GM12878 (cell line): ENCODE measurements around the gene EGFR. TPM values are rescaled to one million over a fixed set of nuclear protein-coding genes. Genes with fewer than 3 reads are reported as not detected.

Source experiments
- ATAC-seq: fragments of 200-7000 bp; cut with Tn5 transposase; 3 replicates; pipeline ENCODE4 v1.9.1; 2020; ENCODE audit warnings: mild to moderate bottlenecking, moderate library complexity
- BruUV-seq: library from RNA; stranded (reverse); fragments of 400-500 nt; replicated peaks from 2 replicates; lab custom pipeline; 2021; lab: Mats Ljungman, UMichigan
- CTCF ChIA-PET: fragments of 300-600 bp; sonication (Branson Sonifier 250); formaldehyde crosslinking; extraction: SDS; loops from one replicate; lab custom pipeline; 2021; ENCODE audit warnings: inconsistent platforms; lab: Yijun Ruan, JAX
- POLR2A ChIA-PET: fragments of 350-600 bp; formaldehyde crosslinking; extraction: SDS; loops from one replicate; lab custom pipeline; 2021; ENCODE audit warnings: inconsistent platforms; lab: Charles Lee
- RAD21 ChIA-PET: fragments of 300-600 bp; sonication (Branson Sonifier 250); formaldehyde crosslinking; loops from one replicate; lab custom pipeline; 2023; ENCODE audit warnings: antibody characterized with exemption; ENCODE audit not compliant: unreplicated experiment; lab: Charles Lee
- SMC1A ChIA-PET: fragments of 300-600 bp; sonication (Branson Sonifier 250); formaldehyde crosslinking; loops from one replicate; lab custom pipeline; 2023; ENCODE audit not compliant: unreplicated experiment, uncharacterized antibody; lab: Charles Lee
- DNase-seq: peaks from one replicate; pipeline ENCODE4 v3.0.0-alpha.2; 2011; ENCODE audit warnings: low read depth, low spot score
- FAIRE-seq: peaks from 3 replicates; lab custom pipeline; 2011; peaks lifted over from hg19 to GRCh38; lab: Jason Lieb, UNC
- H2AFZ ChIP-seq: 2 replicates; pipeline ENCODE4 v1.6.0; 2011; ENCODE audit warnings: low read depth, low read length, control low read depth; ENCODE audit not compliant: control insufficient read depth
- H3K27ac ChIP-seq: 2 replicates; pipeline ENCODE4 v1.5.1; 2011; ENCODE audit warnings: control low read depth; ENCODE audit not compliant: control insufficient read depth, insufficient read depth
- H3K27me3 ChIP-seq, 2 experiments: replicated peaks in 1 of 2; 2 replicates each; pipeline versions ENCODE4 v1.6.0 to v1.6.1; 2011; ENCODE audit warnings: low read length in 1 of 2; ENCODE audit not compliant: control insufficient read depth in 2 of 2, insufficient read depth in 2 of 2
- H3K36me3 ChIP-seq, 2 experiments: 2 replicates each; pipeline ENCODE4 v1.5.1; 2011; ENCODE audit warnings: low read length in 1 of 2; ENCODE audit not compliant: control insufficient read depth in 2 of 2, insufficient read depth in 2 of 2
- H3K4me1 ChIP-seq: 2 replicates; pipeline ENCODE4 v1.6.1; 2011; ENCODE audit warnings: mild to moderate bottlenecking, low read length, moderate library complexity, mixed read lengths; ENCODE audit not compliant: control insufficient read depth, insufficient read depth
- H3K4me2 ChIP-seq: 2 replicates; pipeline ENCODE4 v1.6.0; 2011; ENCODE audit warnings: control low read depth; ENCODE audit not compliant: control insufficient read depth, insufficient read depth
- H3K4me3 ChIP-seq: fragments of 200-600 bp; sonication (generic); 2 replicates; pipeline ENCODE4 v1.5.1; 2016
- H3K79me2 ChIP-seq: 2 replicates; pipeline ENCODE4 v1.6.0; 2011; ENCODE audit warnings: low read length; ENCODE audit not compliant: control insufficient read depth, insufficient read depth
- H3K9ac ChIP-seq: 2 replicates; pipeline ENCODE4 v1.8.0; 2011; ENCODE audit warnings: low read length, control low read depth, mixed read lengths; ENCODE audit not compliant: control insufficient read depth, insufficient read depth
- H3K9me3 ChIP-seq: replicated peaks from 3 replicates; pipeline ENCODE4 v1.5.1; 2011; ENCODE audit warnings: mild to moderate bottlenecking, low read length; ENCODE audit not compliant: control insufficient read depth, insufficient read depth
- H4K20me1 ChIP-seq: 2 replicates; pipeline ENCODE4 v1.6.0; 2011; ENCODE audit not compliant: control insufficient read depth, insufficient read depth
- CUX1 ChIP-seq: IDR thresholded peaks from 2 replicates; pipeline ENCODE4 v1.6.1; 2012; ENCODE audit warnings: improper control_type of control experiment, low read depth, low read length; ENCODE audit not compliant: insufficient replicate concordance
- JUNB ChIP-seq: IDR thresholded peaks from 2 replicates; pipeline ENCODE4 v1.6.1; 2016; ENCODE audit warnings: antibody characterized with exemption, mild to moderate bottlenecking
- MLLT1 ChIP-seq: fragments of 450-650 bp; IDR thresholded peaks from 2 replicates; pipeline ENCODE4 v1.6.1; 2016; ENCODE audit warnings: mild to moderate bottlenecking
- PRDM15 ChIP-seq: fragments of 450-650 bp; formaldehyde crosslinking; IDR thresholded peaks from 2 replicates; pipeline ENCODE4 v1.4.0; 2020; ENCODE audit warnings: mild to moderate bottlenecking, moderate library complexity
- SREBF2 ChIP-seq: IDR thresholded peaks from 2 replicates; pipeline ENCODE4 v1.6.1; 2012; ENCODE audit warnings: mild to moderate bottlenecking, low read length
- WGBS: methylation state at CpG from one replicate; pipeline ENCODE4 v1.1.6; 2016; ENCODE audit warnings: low lambda C conversion rate; ENCODE audit not compliant: insufficient replicate concordance, insufficient coverage; ENCODE audit errors: missing lambda C conversion rate; 5-methylcytosine and 5-hydroxymethylcytosine counted together
- in situ Hi-C: fragments of 300-500 bp; cut with MboI; formaldehyde crosslinking; loops from 9 replicates; pipeline ENCODE4 v1.14.3; 2018; ENCODE audit warnings: mixed read lengths
- intact Hi-C: fragments of 100-400 bp; cut with micrococcal nuclease; formaldehyde crosslinking; loops from one replicate; pipeline ENCODE4 v1.14.2; 2022; ENCODE audit not compliant: unreplicated experiment
- polyA plus RNA-seq, 11 experiments: library from polyadenylated mRNA; depleted of rRNA in 4 of 11; unstranded in 6 of 11; stranded (reverse) in 5 of 11; fragments of >200 nt; fragmentation: Nextera tagmentation in 4 of 11; fragmentation: Illumina TruSeq in 1 of 11; extraction: Ambion mirVana in 4 of 11; extraction: Trizol in 1 of 11; gene quantifications; 1 replicate in 1 of 11; 2 replicates in 10 of 11; pipeline versions ENCODE4 v1.2.1 to v1.2.3, GENCODE V29; 2011 to 2016; ENCODE audit warnings: inconsistent platforms in 2 of 11, missing spikeins in 2 of 11, low read depth in 1 of 11
- total RNA-seq, 4 experiments: library from RNA; depleted of rRNA in 3 of 4; stranded (reverse); fragments of >200 nt in 3 of 4; fragmentation: Illumina TruSeq in 1 of 4; extraction: Trizol in 1 of 4; gene quantifications; 2 replicates each; pipeline versions ENCODE4 v1.2.1 to v1.2.3, GENCODE V29; 2013 to 2021
- TF ChIP-seq, protein P1 (sequence below): fragments of 450-650 bp; IDR thresholded peaks from 2 replicates; pipeline ENCODE4 v1.6.1; 2018; ENCODE audit warnings: borderline replicate concordance, mild to moderate bottlenecking; ENCODE audit not compliant: partially characterized antibody

Gene EGFR
- total and polyA plus RNA-seq, 10 of the 15 experiments (the other 5 are each of a cell fraction or from before 2014, with no cell fraction given) = 0.01 to 0.31 TPM; not detected in 8

DNA sequence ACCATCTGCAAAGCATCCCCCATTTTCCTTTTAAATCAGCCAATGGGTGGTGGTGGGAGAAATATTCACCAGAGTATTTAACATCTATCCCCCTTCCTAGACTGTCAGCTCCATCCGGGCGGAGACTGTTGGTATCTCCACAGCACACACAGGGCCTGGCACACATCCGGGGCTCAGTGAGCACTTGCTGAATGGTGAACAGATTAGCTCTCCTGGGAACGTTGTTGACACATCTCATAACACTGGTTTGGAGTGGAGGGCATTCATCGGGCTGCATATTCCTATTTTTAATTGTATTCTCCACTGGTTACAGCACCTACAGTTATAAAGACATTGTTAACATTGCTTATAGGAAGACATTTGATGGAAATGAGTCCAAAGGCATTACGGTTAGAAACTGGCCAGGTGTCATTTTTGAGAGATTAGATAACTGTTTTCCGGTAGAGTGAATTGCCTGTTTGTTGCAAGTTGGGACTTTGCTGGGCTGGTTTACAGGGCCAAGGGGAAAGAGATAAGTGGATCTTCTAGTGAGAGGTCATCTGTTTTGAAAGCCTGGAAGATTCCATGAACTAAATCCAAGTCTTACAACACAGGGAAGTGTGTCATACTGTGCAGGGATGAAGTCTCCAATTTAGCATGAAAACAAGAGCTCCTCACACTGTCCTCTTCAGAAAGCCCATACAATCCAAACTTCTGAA is 101.8 kb downstream of the EGFR start:
- FAIRE-seq (no peak), DNase-seq (no peak), ATAC-seq (no peak)
- no peaks in the 10 kb centered on the region for H3K4me1 ChIP-seq
- H2AFZ ChIP-seq = no peak overlapping the region
- no peak overlapping the region for H3K27ac ChIP-seq
- no peak overlapping the region for H3K4me3 ChIP-seq
- WGBS = 64% methylated on average over 7 of the region's 7 CpGs
- peaks cover 0 to 3% of the 10 kb centered on the region in 2 experiments; a peak in 2 of 4 replicates for H3K27me3 ChIP-seq
- H3K79me2 ChIP-seq = no peaks in the 10 kb centered on the region
- no peaks in the 10 kb centered on the region for H3K36me3 ChIP-seq
- intact Hi-C loops = no loop called here
- CTCF ChIA-PET = no interaction called here
- no TSS peak for BruUV-seq
- POLR2A ChIA-PET = no interaction called here
- H3K4me2 ChIP-seq = no peak overlapping the region
- SMC1A ChIA-PET = interaction anchor here (1.6 kb wide), 1 partner anchor 9 kb away, joined by 6 read pairs; no protein-coding TSS in a partner anchor
- no peak overlapping the region for H3K9ac ChIP-seq
- in situ Hi-C loops = no loop called here
- H3K9me3 ChIP-seq = no peaks in the 10 kb centered on the region
- no peaks in the 10 kb centered on the region for H4K20me1 ChIP-seq
- RAD21 ChIA-PET = no interaction called here
- TF ChIP-seq JUNB = no peak
- TF ChIP-seq CUX1 = no peak
- no peak for TF ChIP-seq SREBF2
- no peak for TF ChIP-seq PRDM15 (CRISPR knock-in tag)
- no peak for TF ChIP-seq MLLT1
- TF ChIP-seq, protein P1, sequence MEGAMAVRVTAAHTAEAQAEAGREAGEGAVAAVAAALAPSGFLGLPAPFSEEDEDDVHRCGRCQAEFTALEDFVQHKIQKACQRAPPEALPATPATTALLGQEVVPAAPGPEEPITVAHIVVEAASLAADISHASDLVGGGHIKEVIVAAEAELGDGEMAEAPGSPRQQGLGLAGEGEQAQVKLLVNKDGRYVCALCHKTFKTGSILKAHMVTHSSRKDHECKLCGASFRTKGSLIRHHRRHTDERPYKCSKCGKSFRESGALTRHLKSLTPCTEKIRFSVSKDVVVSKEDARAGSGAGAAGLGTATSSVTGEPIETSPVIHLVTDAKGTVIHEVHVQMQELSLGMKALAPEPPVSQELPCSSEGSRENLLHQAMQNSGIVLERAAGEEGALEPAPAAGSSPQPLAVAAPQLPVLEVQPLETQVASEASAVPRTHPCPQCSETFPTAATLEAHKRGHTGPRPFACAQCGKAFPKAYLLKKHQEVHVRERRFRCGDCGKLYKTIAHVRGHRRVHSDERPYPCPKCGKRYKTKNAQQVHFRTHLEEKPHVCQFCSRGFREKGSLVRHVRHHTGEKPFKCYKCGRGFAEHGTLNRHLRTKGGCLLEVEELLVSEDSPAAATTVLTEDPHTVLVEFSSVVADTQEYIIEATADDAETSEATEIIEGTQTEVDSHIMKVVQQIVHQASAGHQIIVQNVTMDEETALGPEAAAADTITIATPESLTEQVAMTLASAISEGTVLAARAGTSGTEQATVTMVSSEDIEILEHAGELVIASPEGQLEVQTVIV = no peak
